ENCODE measurements around the gene SLTM. TPM values are rescaled to one million over a fixed set of nuclear protein-coding genes. Genes with fewer than 3 reads are reported as not detected.

The SLTM gene
- total and polyA plus RNA-seq, 3 experiments from 2014 or later, result 91.5 to 113 (median 111) TPM

DNA sequence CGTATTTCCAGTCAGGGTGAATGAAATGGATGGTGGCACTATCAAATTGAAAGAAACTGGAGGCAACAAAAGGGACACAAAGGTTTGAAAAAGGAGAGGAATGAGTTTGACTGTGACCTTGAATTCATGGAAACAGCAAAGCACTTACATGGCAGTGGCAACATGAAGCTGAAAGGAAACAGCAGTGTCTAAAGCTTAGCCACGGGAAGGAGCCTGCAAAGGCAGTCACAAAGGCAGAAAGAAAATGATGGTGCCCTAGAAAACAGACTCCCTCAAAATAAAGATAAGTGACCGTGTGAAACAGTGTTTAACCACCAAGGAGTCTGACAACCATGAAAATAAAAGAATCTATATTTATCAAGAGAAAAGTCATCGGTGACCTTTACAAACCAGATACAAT lies 51.2 kb downstream of the SLTM start:
- peaks cover 15 to 88% (median 51%) of the 10 kb centered on the region in 3 donors for H3K36me3 Mint-ChIP-seq
- H3K27ac ChIP-seq (ENCODE audit: low read depth, low read length), result no peak overlapping the region
- H3K4me3 ChIP-seq (ENCODE audit: low read length), result no peak overlapping the region
- H3K36me3 ChIP-seq (ENCODE audit: insufficient read depth, low read length), result peaks cover 57% of the 10 kb centered on the region
- H3K9me3 ChIP-seq (ENCODE audit: low read length), result no peaks in the 10 kb centered on the region
- no peak overlapping the region for H3K4me3 Mint-ChIP-seq
- H3K9me3 Mint-ChIP-seq, result no peaks in the 10 kb centered on the region
- H3K27me3 Mint-ChIP-seq, result no peaks in the 10 kb centered on the region
- ChIA-PET CTCF (interaction anchor here (0.6 kb wide), 1 partner anchor 1148 kb away, joined by 3 read pairs; no protein-coding TSS in a partner anchor), POLR2A (interaction anchor here (0.8 kb wide), 1 partner anchor 27 kb away, joined by 3 read pairs; no protein-coding TSS in a partner anchor)
- H3K27me3 ChIP-seq (ENCODE audit: insufficient read depth, low read length, poor library complexity, severe bottlenecking), result no peaks in the 10 kb centered on the region
- H3K4me1 Mint-ChIP-seq, result peaks cover 0 to 2% (median 0%) of the 10 kb centered on the region in 3 donors
- H3K4me1 ChIP-seq (ENCODE audit: insufficient read depth, low read length), result no peaks in the 10 kb centered on the region
- DNase-seq, result no peak
- H3K27ac Mint-ChIP-seq, result peak overlapping the region in 1 of 8 donors; percentile 90

DNA sequence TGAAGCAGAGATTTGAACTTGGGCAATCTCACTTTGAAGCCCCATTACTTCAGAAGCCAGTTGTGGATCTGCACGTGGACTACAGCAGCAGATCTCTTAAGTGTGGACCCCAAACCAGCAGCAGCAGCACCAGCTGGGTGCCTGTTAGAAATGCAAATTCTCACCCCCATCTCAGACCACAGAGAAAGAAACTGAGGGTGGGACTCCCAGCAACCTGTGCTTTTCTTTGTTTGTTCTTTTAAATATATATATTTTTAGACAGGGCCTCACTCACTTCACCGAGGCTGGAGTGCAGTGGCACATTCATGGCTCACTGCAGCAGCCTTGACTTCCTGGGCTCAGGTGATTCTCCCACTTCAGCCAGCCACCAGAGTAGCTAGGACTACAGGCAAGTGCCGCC lies 53.2 kb downstream of the SLTM start:
- H3K9me3 ChIP-seq (ENCODE audit: low read length), result no peaks in the 10 kb centered on the region
- H3K27ac ChIP-seq (ENCODE audit: low read depth, low read length), result no peak overlapping the region
- no peak overlapping the region for H3K4me3 ChIP-seq (ENCODE audit: low read length)
- no peaks in the 10 kb centered on the region for H3K9me3 Mint-ChIP-seq
- POLR2A ChIA-PET, result no interaction called here
- H3K4me1 ChIP-seq (ENCODE audit: insufficient read depth, low read length), result no peaks in the 10 kb centered on the region
- no peaks in the 10 kb centered on the region for H3K27me3 ChIP-seq (ENCODE audit: insufficient read depth, low read length, poor library complexity, severe bottlenecking)
- peaks cover 42% of the 10 kb centered on the region for H3K36me3 ChIP-seq (ENCODE audit: insufficient read depth, low read length)
- peak overlapping the region in 2 of 8 donors; percentile 15 to 58 for H3K27ac Mint-ChIP-seq
- H3K4me3 Mint-ChIP-seq, result no peak overlapping the region
- H3K4me1 Mint-ChIP-seq, result peaks cover 0 to 3% (median 2%) of the 10 kb centered on the region in 3 donors
- H3K27me3 Mint-ChIP-seq, result no peaks in the 10 kb centered on the region
- CTCF ChIA-PET, result no interaction called here
- peaks cover 9 to 82% (median 52%) of the 10 kb centered on the region in 3 donors for H3K36me3 Mint-ChIP-seq
- no peak for DNase-seq

DNA sequence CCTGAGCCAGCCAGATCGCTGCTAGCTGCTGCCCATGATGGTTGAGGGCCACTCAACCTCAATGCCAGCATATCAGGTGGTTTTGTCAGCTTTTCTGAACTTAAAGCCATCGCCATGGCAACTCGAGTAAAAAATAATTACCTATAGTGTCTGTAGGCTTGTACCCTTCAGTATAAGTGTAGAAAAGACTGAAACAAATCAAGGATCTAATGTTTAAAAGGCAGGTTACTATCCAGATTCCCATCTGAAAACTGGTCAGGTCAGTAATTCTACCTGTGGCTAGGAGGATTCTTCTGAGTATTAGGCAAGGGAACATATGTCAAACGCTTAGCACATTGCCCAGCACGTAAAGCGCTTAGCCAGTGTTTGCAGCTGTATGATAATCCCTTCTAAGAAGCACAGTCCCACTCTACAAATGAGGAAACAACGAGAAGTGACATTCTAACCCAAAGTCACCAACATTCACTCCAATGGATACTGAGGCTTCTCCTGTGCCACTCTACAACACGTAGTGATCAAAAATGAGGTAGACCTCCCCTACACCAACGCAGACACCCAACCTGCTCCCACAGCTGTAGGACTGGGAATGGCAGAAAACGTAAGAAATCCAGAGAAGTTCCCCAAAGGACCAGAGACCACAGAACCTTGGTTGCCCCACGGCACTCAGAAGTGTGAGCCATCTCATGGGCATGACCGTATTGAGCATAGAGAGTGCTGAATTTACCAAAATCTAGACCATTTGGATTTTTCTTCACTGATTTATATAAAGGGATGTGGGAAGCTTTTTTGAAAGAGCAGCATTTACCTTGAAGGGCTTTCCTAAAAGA lies 55.3 kb downstream of the SLTM start:
- H3K36me3 Mint-ChIP-seq, result peaks cover 9 to 63% (median 39%) of the 10 kb centered on the region in 3 donors
- peaks cover 28% of the 10 kb centered on the region for H3K36me3 ChIP-seq (ENCODE audit: insufficient read depth, low read length)
- CTCF ChIA-PET, result no interaction called here

DNA sequence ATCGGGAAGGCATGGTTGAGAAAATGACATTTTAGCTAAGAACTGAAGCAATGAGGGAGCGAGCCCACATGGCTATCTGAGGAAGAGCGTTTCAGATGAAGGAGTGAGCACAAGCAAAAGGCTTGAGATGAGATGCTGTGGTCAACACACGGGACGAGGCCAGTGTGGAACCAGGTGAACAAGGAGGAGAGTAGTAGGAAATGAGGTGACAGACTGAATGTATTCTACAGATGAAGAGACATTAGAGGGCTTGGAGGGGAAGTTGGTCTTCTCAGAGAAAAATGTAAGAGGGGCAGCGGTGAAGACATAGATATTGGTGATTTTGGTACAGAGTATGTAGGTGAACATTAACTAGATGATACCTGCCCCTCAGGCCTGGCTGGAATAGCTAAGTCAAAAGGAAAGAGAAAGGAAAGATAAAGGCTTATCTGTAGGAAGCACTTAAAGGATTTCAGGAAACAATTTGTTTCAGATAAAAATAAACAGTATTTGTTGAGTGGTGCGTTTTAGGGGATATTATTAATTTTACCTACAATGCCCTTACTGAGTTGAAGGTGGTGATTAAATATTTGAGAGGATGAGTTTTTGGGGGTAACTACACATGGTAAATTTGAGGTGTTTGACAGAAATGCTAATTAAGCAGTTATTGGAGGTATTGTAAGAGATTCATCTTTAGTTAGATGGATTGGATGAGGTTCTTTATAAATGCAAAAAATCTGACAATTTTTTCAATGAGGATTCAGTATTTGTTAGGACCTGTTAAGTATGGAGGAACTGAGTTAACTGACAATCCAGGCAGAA lies 57.0 kb downstream of the SLTM start:
- no peak overlapping the region for H3K4me3 ChIP-seq (ENCODE audit: low read length)
- H3K27me3 ChIP-seq (ENCODE audit: insufficient read depth, low read length, poor library complexity, severe bottlenecking), result no peaks in the 10 kb centered on the region
- POLR2A ChIA-PET, result interaction anchor here (0.6 kb wide), 1 partner anchor 127 kb away, joined by 5 read pairs; the partner anchor contains the start of gene ADAM10
- H3K9me3 ChIP-seq (ENCODE audit: low read length), result no peaks in the 10 kb centered on the region
- Mint-ChIP-seq H3K4me3 (no peak overlapping the region), H3K4me1 (peaks cover 0 to 3% (median 2%) of the 10 kb centered on the region in 3 donors), H3K27me3 (no peaks in the 10 kb centered on the region), H3K27ac (peak overlapping the region in 4 of 8 donors; percentile 1 to 56 (median 10)), H3K9me3 (no peaks in the 10 kb centered on the region), H3K36me3 (peaks cover 2 to 51% (median 29%) of the 10 kb centered on the region in 3 donors)
- H3K4me1 ChIP-seq (ENCODE audit: insufficient read depth, low read length), result no peaks in the 10 kb centered on the region
- H3K36me3 ChIP-seq (ENCODE audit: insufficient read depth, low read length), result peaks cover 17% of the 10 kb centered on the region
- no peak overlapping the region for H3K27ac ChIP-seq (ENCODE audit: low read depth, low read length)
- DNase-seq, result no peak
- CTCF ChIA-PET, result interaction anchor here (1.2 to 1.4 kb wide), 2 partner anchors 12 to 15 kb away, joined by 3 read pairs; no protein-coding TSS in a partner anchor

More for the DNA sequence above, 55.3 kb downstream of the SLTM start:
- Mint-ChIP-seq H3K4me1 (peaks cover 0 to 3% (median 2%) of the 10 kb centered on the region in 3 donors), H3K27ac (no peak overlapping the region), H3K4me3 (no peak overlapping the region), H3K27me3 (no peaks in the 10 kb centered on the region), H3K9me3 (no peaks in the 10 kb centered on the region)
- H3K27me3 ChIP-seq (ENCODE audit: insufficient read depth, low read length, poor library complexity, severe bottlenecking), result no peaks in the 10 kb centered on the region
- H3K9me3 ChIP-seq (ENCODE audit: low read length), result no peaks in the 10 kb centered on the region
- DNase-seq, result no peak
- H3K27ac ChIP-seq (ENCODE audit: low read depth, low read length), result no peak overlapping the region
- POLR2A ChIA-PET, result interaction anchor here (0.5 kb wide), 1 partner anchor 111 kb away, joined by 3 read pairs; no protein-coding TSS in a partner anchor
- H3K4me1 ChIP-seq (ENCODE audit: insufficient read depth, low read length), result no peaks in the 10 kb centered on the region
- no peak overlapping the region for H3K4me3 ChIP-seq (ENCODE audit: low read length)

DNA sequence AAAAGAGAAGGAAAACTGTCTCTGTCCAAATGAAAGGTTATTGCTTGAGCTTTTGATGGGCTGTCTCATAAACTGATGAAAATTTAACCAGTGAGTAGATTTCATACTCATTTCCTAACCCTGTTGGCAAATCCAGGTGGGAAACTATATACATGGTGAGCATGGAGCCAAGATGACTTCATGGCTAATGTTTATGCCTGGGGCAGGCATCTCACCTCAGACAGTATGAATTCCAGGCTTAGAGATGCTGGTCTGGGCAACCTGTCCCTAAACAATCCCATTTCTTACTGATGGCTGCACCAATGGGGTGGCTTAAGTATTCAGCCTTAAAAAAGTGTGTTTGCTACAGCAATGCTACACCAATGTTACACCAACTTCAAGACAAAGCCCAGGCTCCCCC lies 58.1 kb downstream of the SLTM start:
- DNase-seq, result no peak
- Mint-ChIP-seq H3K4me1 (peaks cover 0 to 3% (median 2%) of the 10 kb centered on the region in 3 donors), H3K4me3 (no peak overlapping the region), H3K27ac (peak overlapping the region in 1 of 8 donors; percentile 64), H3K9me3 (no peaks in the 10 kb centered on the region), H3K36me3 (peaks cover 0 to 39% (median 23%) of the 10 kb centered on the region in 3 donors), H3K27me3 (no peaks in the 10 kb centered on the region)
- H3K27ac ChIP-seq (ENCODE audit: low read depth, low read length), result no peak overlapping the region
- POLR2A ChIA-PET, result interaction anchor here (0.7 kb wide), 1 partner anchor 105 kb away, joined by 4 read pairs; no protein-coding TSS in a partner anchor
- no peaks in the 10 kb centered on the region for H3K9me3 ChIP-seq (ENCODE audit: low read length)
- H3K4me1 ChIP-seq (ENCODE audit: insufficient read depth, low read length), result no peaks in the 10 kb centered on the region
- CTCF ChIA-PET, result interaction anchor here (1.4 kb wide), 1 partner anchor 11 kb away, joined by 3 read pairs; no protein-coding TSS in a partner anchor
- H3K36me3 ChIP-seq (ENCODE audit: insufficient read depth, low read length), result peaks cover 17% of the 10 kb centered on the region
- H3K27me3 ChIP-seq (ENCODE audit: insufficient read depth, low read length, poor library complexity, severe bottlenecking), result no peaks in the 10 kb centered on the region
- H3K4me3 ChIP-seq (ENCODE audit: low read length), result no peak overlapping the region

DNA sequence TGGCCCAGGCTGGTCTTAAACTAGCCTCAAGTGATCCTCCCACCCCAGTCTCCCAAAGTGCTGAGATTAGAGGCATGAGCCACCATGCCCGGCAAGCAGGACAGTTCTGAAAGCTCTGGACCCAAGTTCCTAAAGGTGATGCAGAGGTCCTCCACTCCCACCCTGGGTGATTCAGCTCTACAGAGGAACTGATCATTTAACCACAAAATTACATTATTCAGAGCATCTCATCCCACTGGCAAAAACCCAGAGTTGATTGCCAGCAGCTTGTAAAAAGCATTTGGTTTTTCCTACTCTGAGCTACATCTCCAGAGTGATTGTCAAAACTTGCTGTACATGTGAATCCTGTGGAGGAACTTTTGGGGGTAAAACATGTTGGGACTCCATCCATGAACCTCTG lies 60.2 kb downstream of the SLTM start:
- Histone ChIP-seq H3K36me3 (ENCODE audit: insufficient read depth, low read length) (no peaks in the 10 kb centered on the region), H3K4me3 (ENCODE audit: low read length) (no peak overlapping the region), H3K4me1 (ENCODE audit: insufficient read depth, low read length) (no peaks in the 10 kb centered on the region), H3K27me3 (ENCODE audit: insufficient read depth, low read length, poor library complexity, severe bottlenecking) (no peaks in the 10 kb centered on the region), H3K27ac (ENCODE audit: low read depth, low read length) (no peak overlapping the region), H3K9me3 (ENCODE audit: low read length) (no peaks in the 10 kb centered on the region)
- Mint-ChIP-seq H3K4me1 (peaks cover 0 to 3% (median 0%) of the 10 kb centered on the region in 3 donors), H3K27ac (no peak overlapping the region), H3K9me3 (no peaks in the 10 kb centered on the region), H3K4me3 (no peak overlapping the region), H3K27me3 (no peaks in the 10 kb centered on the region), H3K36me3 (peaks cover 0 to 18% (median 13%) of the 10 kb centered on the region in 3 donors)
- DNase-seq, result no peak
- POLR2A ChIA-PET, result interaction anchor here (0.5 kb wide), 1 partner anchor 55 kb away, joined by 3 read pairs; no protein-coding TSS in a partner anchor
- CTCF ChIA-PET, result no interaction called here

DNA sequence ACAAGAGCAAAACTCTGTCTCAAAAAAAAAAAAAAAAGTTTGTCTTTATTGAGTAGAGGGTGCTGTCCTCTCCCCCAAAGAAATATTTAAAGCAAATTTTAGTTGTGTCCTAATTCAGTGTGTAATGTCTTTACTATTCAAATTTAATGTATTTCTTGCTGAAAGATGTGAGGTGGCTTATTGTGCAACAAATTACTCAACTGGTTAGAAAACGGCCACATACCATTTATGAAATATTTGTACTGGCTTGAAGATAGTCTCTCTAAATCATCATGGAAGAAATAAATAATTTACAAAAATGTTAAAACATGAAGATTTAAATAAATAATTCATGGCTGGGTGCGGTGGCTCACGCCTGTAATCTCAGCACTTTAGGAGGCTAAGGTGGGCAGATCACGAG lies 63.0 kb downstream of the SLTM start:
- no peak overlapping the region for H3K4me3 ChIP-seq (ENCODE audit: low read length)
- Mint-ChIP-seq H3K27me3 (no peaks in the 10 kb centered on the region), H3K4me3 (no peak overlapping the region), H3K4me1 (no peaks in the 10 kb centered on the region), H3K9me3 (no peaks in the 10 kb centered on the region), H3K36me3 (no peaks in the 10 kb centered on the region), H3K27ac (no peak overlapping the region)
- no peaks in the 10 kb centered on the region for H3K27me3 ChIP-seq (ENCODE audit: insufficient read depth, low read length, poor library complexity, severe bottlenecking)
- no peaks in the 10 kb centered on the region for H3K9me3 ChIP-seq (ENCODE audit: low read length)
- no peak for DNase-seq
- H3K27ac ChIP-seq (ENCODE audit: low read depth, low read length), result no peak overlapping the region
- ChIA-PET CTCF (no interaction called here), POLR2A (no interaction called here)
- H3K4me1 ChIP-seq (ENCODE audit: insufficient read depth, low read length), result no peaks in the 10 kb centered on the region
- no peaks in the 10 kb centered on the region for H3K36me3 ChIP-seq (ENCODE audit: insufficient read depth, low read length)
